Measurements from ENCODE around the gene BIRC2.

Gene BIRC2

DNA sequence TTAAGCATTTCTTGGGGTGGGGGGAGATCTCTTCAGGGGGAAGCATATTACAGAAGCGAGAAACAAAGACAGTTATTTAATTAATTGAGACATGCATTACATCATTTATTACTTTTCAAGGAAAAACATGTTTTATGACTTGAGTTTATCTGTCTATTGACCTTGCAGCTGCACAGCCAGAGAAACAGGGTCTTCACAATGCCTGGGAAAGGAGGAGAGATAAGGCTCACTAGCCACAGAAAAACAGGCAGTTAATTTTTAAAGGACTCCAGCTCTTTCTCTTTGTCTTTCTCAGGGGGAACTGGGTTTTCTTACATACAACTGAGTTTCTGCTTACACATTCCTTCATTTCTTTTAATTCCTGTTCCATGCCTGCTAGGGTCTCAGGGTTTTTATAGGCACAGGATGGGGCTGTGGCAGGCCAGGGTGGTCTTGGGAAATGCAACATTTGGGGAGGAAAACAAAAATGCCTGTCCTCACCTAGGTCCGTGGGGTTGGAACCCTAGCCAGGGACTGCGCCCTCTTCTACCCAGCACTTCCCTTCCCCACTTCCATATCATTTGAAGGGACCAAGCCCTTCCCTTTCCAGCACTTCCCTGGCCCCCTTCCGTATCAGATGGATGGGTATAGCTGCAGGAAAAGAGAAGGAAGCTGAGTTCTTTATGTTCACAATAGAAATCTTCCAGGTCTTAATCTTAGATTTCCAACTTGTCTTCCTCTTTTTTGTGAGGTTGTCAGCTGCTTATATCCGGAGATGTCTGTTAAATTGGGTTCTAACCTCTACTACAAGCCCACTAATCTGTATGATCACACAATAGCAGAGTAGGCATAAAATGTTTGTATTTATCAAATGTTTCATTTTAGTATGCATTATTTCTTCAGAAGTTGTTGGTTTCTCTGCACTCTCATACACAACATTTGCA is 38.3 kb downstream of the BIRC2 start:
- DNase-seq (ENCODE audit: insufficient read length, low spot score) = no peak
- FAIRE-seq = no peak
- TF ChIP-seq POLR2AphosphoS5 (IDR thresholded peaks at IDR 0.05; ENCODE audit: low read depth, low read length) = no peak
- TF ChIP-seq PAX5 (IDR thresholded peaks at IDR 0.05; ENCODE audit: insufficient read depth, low read length, severe bottlenecking) = no peak
- TF ChIP-seq TAF1 (IDR thresholded peaks at IDR 0.05; ENCODE audit: low read depth, low read length) = no peak
- TF ChIP-seq POU2F2 (IDR thresholded peaks at IDR 0.05; ENCODE audit: low read depth, low read length) = no peak
- TF ChIP-seq POLR2A (IDR thresholded peaks at IDR 0.05; ENCODE audit: low read depth, low read length) = no peak

DNA sequence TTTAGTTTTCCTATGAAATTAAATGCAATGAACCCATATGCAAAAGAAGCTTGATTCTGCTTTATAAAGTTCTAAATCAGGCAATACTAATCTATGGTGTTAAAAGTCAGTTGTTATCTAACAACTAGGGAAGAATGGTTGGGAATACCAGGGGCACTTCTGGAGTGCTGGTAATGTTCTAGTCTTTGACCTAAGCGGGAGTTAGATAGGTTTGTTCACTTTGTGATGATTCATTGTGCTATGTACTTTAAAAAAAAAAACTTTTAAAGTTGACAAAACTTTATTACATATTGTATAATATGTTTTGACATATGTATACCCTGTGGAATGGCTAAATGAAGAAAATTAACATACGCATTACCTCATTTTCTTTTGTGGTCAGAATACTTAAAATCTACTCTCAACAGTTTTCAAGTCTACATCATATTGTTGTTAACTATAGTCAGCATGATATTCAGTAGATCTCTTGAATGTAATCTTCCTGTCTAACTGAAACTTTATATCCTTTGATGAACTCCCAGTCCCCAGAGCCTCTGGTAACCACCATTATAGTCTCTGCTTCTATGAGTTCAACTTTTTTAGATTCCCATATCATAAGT is 39.2 kb downstream of the BIRC2 start:
- no peak for FAIRE-seq
- DNase-seq (ENCODE audit: insufficient read length, low spot score) = no peak
- no peak for TF ChIP-seq POLR2AphosphoS5 (IDR thresholded peaks at IDR 0.05; ENCODE audit: low read depth, low read length)
- TF ChIP-seq POU2F2 (IDR thresholded peaks at IDR 0.05; ENCODE audit: low read depth, low read length) = no peak
- TF ChIP-seq TAF1 (IDR thresholded peaks at IDR 0.05; ENCODE audit: low read depth, low read length) = no peak

DNA sequence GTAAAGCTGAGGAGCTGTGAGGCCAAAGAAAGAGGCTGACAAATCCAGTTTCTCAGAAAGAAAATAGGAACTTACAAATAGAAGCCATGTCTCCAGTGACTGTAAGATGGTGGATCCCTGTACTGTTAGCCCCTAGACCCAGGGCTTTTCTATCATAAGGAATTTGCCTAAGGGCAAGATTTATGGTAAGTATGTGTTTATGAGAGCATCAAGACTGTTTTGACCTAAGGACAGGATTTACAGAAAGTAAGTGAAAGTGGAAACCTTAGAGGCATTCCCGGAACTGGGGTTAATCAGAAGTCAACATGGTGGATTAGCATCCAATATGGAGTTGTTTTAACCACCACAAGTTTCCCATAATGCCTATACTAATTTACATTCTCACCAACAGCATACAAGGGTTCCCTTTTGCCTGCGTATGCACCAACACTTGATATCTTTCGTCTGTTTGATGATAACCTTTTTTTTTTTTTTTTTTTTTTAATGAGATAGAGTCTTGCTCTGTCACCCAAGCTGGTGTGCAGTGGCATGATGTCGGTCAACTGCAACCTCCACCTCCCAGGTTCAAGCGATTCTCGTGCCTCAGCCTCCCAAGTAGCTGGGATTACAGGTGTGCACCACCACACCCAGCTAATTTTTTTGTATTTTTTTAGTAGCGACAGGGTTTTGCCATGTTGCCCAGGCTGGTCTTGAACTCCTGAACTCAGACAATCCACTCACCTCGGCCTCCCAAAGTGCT is 40.2 kb downstream of the BIRC2 start:
- TF ChIP-seq TAF1 (IDR thresholded peaks at IDR 0.05; ENCODE audit: low read depth, low read length) (no peak), POLR2AphosphoS5 (IDR thresholded peaks at IDR 0.05; ENCODE audit: low read depth, low read length) (no peak), SPI1 (IDR thresholded peaks at IDR 0.05; ENCODE audit: low read depth, low read length) (no peak), POU2F2 (IDR thresholded peaks at IDR 0.05; ENCODE audit: low read depth, low read length) (no peak), PAX5 (IDR thresholded peaks at IDR 0.05; ENCODE audit: insufficient read depth, low read length, severe bottlenecking) (no peak), POLR2A (IDR thresholded peaks at IDR 0.05; ENCODE audit: low read depth, low read length) (no peak)
- no peak for DNase-seq (ENCODE audit: insufficient read length, low spot score)
- no peak for FAIRE-seq

DNA sequence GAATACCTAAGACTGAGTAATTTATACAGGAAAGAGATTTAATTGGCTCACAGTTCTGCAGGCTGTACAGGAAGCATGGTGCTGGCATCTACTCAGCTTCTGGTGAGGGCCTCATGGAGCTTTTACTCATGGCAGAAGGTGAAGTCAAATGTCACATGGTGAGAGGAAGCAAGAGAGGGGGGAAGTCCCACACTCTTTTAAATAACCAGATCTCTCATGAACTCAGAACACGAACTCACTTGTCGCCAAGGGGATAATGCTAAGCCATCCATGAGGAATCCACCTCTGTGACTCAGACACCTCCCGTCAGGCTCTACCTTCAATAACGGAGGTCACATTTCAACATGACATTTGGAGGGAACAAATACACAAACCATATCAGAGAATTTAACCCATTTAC is 42.2 kb downstream of the BIRC2 start:
- TF ChIP-seq POU2F2 (IDR thresholded peaks at IDR 0.05; ENCODE audit: low read depth, low read length) = no peak
- no peak for TF ChIP-seq POLR2A (IDR thresholded peaks at IDR 0.05; ENCODE audit: low read depth, low read length)
- no peak for TF ChIP-seq POLR2AphosphoS5 (IDR thresholded peaks at IDR 0.05; ENCODE audit: low read depth, low read length)
- TF ChIP-seq SPI1 (IDR thresholded peaks at IDR 0.05; ENCODE audit: low read depth, low read length) = no peak
- TF ChIP-seq PAX5 (IDR thresholded peaks at IDR 0.05; ENCODE audit: insufficient read depth, low read length, severe bottlenecking) = no peak
- DNase-seq (ENCODE audit: insufficient read length, low spot score) (no peak), FAIRE-seq (no peak)

DNA sequence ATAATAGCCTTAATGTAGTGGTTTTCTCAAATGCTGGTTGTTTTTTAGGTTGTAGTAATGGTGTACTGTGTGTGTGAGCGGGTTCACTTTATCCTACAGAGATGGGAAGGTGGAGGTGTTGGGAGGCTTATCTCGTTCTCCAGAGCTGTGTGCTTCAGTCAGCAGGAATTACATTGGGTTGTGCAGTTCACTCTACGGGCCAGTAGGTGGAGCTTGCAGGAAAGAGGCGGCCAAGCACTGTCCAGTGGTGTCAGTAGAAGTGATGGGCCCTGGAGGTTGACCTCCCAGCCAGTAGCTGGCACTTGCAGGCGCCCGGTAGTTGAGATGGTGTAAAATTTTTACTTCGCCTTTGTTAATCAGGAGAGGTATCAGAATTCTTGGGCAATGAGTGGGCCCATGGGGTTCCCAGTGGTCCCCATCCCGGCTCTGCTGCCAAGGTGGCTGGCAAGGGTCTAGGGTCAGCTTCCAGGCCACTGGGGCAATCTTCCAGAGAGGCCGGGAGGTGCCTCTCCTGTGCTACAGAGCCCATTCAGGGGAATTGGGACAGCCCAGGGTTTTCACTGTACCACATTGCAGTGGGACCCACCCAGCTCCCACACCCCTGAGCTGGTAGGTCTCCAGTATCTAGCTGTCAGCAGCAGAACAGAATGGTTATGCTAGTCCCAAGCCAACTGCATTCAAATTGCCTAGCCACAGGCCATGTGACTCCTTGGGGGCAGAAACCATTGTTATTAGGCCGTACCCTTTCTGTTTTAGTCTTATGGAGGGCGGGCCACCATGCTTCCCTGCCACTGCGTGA is 43.9 kb downstream of the BIRC2 start:
- DNase-seq (ENCODE audit: insufficient read length, low spot score) (peak; percentile 20), FAIRE-seq (peak; percentile 92)
- TF ChIP-seq SPI1 (IDR thresholded peaks at IDR 0.05; ENCODE audit: low read depth, low read length) (no peak), POLR2AphosphoS5 (IDR thresholded peaks at IDR 0.05; ENCODE audit: low read depth, low read length) (peak; percentile 16; the same call in 1 of the 2 replicates), POU2F2 (IDR thresholded peaks at IDR 0.05; ENCODE audit: low read depth, low read length) (no peak)

DNA sequence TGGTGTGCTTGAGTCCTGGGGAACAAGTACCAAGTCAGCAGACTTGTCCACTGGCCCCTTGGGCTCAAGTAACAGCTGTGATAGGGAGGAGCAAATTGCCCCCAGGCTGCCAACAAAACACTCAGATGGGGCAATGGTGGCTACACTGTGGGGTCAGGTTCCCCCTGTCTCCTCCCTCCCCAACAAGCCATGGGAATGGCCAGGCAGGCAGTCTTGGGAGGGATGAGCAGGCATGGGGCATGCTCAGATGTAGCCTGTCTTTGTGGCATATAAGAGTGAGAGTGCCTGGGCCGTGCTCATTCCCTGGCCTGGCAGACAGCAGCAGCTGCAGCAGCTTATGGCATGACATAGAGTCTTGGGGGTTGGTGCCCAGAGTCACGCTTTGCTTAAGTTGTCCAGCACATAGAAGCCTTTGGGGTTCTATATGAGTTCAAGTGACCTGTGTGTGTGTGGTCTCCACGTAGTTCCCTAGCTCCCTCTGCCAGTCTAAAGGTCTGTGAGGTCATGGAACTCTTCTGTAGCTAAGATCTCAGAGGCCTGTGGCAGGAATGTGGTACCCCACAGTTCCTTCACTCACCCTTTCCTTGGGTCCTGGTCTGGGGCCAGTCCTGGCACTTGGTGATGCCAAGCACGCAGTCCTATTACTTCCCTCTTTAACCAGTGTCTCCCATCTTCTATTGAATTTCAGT is 44.7 kb downstream of the BIRC2 start:
- DNase-seq (ENCODE audit: insufficient read length, low spot score) (no peak), FAIRE-seq (no peak)
- no peak for TF ChIP-seq SPI1 (IDR thresholded peaks at IDR 0.05; ENCODE audit: low read depth, low read length)
- TF ChIP-seq TAF1 (IDR thresholded peaks at IDR 0.05; ENCODE audit: low read depth, low read length) = no peak
- no peak for TF ChIP-seq POLR2AphosphoS5 (IDR thresholded peaks at IDR 0.05; ENCODE audit: low read depth, low read length)
- TF ChIP-seq POLR2A (IDR thresholded peaks at IDR 0.05; ENCODE audit: low read depth, low read length) = no peak; the same call in 1 of the 2 replicates
- no peak for TF ChIP-seq PAX5 (IDR thresholded peaks at IDR 0.05; ENCODE audit: insufficient read depth, low read length, severe bottlenecking)

DNA sequence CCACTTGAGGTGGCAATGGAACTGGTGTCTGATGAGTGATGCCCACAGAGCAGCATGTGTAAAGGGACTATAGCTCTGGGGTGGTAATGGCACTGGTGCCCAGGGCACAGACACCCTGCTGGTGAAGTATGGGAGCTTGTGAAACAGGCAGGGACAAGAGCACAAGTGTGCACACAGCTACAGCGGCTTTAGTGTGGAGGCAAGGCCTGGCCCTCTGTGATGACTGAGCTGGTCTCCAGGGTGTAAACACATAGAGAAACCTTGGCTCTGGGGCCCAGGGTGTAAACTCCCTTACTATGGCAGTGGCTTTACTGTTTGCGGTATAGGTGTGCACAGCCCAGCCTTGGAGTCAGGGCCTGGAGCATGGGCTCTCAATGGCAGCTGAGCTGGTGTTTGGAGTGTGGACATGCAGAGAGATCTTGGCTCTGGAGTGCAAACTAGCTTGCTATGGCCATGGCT is 46.3 kb downstream of the BIRC2 start:
- DNase-seq (ENCODE audit: insufficient read length, low spot score) (no peak), FAIRE-seq (peak; percentile 16)
- TF ChIP-seq TAF1 (IDR thresholded peaks at IDR 0.05; ENCODE audit: low read depth, low read length) (no peak), POLR2AphosphoS5 (IDR thresholded peaks at IDR 0.05; ENCODE audit: low read depth, low read length) (0 out of 2 replicates have a peak, but pooled peaks have one; percentile 37), POLR2A (IDR thresholded peaks at IDR 0.05; ENCODE audit: low read depth, low read length) (peak; percentile 23; the same call in 1 of the 2 replicates)

DNA sequence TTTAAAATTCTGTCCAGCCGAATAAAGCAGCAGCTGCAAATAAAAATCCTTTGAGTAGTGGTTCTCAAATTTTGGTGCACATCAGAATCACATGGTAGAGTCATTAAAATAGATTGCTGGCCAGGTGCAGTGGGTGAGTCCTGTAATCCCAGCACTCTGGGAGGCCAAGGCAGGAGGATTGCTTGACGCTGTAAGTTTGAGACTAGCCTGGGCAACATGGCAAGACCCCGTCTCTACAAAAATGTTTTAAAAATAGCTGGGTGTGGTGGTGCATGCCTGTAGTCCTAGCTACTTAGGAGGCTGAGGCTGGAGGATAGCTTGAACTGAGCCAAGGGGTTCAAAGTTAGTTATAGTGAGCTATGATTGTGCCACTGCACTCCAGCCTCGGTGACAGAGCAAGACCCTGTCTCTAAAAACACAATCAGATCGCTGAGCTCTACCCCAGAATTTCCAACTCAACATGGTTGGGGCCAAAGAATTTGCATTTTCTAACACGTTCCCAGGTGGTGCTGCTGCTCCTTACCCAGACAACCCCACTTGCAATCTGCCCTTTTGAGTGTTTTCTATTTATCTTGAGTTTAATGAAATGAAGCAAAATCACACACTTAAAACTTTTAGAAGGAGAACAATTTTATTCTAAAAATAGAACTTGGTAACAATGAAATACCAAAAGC is 48.8 kb downstream of the BIRC2 start:
- TF ChIP-seq POU2F2 (IDR thresholded peaks at IDR 0.05; ENCODE audit: low read depth, low read length) = peak; percentile 47; the same call in 1 of the 2 replicates
- TF ChIP-seq SPI1 (IDR thresholded peaks at IDR 0.05; ENCODE audit: low read depth, low read length) = no peak
- peak; percentile 27; the same call in 1 of the 2 replicates for TF ChIP-seq POLR2AphosphoS5 (IDR thresholded peaks at IDR 0.05; ENCODE audit: low read depth, low read length)
- peak; percentile 5 for FAIRE-seq
- no peak for DNase-seq (ENCODE audit: insufficient read length, low spot score)
